ENCODE measurements around the gene USH1C. TPM values are rescaled to one million over a fixed set of nuclear protein-coding genes. Genes with fewer than 3 reads are reported as not detected.

The USH1C gene
- total and polyA plus RNA-seq, 2 of the 4 experiments (the other 2 are of a cell fraction): not detected

GRCh38 chr11:17469998-17470397 lies 74.2 kb downstream of the USH1C start:
- H3K56ac ChIP-seq (ENCODE audit: extremely low read depth, insufficient read depth, low read length): no peak overlapping the region
- ATAC-seq (ENCODE audit: low read depth) (no peak), DNase-seq (no peak)
- H3K9me1 ChIP-seq (ENCODE audit: insufficient read depth, low read length): no peaks in the 10 kb centered on the region
- H4K8ac ChIP-seq (ENCODE audit: low read depth in 2 of 2, low read length in 2 of 2): no peak overlapping the region
- no peak overlapping the region for H2BK15ac ChIP-seq (ENCODE audit: low read depth, low read length)
- BruUV-seq (replicated peaks): no TSS peak
- no peaks in the 10 kb centered on the region for H4K20me1 ChIP-seq (ENCODE audit: insufficient read depth, low read length)
- H3K79me1 ChIP-seq (ENCODE audit: low read depth in 1 of 2, low read length in 2 of 2): no peaks in the 10 kb centered on the region
- no peak overlapping the region for H2AK5ac ChIP-seq (ENCODE audit: low read depth, low read length)
- ChIA-PET POLR2A (ENCODE audit: unreplicated experiment) (no interaction called here), CTCF (no interaction called here)
- no peak overlapping the region for H3K4me3 ChIP-seq (ENCODE audit: insufficient read depth, low read depth, low read length)
- H3K4me1 ChIP-seq (ENCODE audit: control insufficient read depth, insufficient read depth, low read length): no peaks in the 10 kb centered on the region
- H3K14ac ChIP-seq (replicated peaks; ENCODE audit: low read depth, low read length): no peak overlapping the region
- no peak overlapping the region for H3K18ac ChIP-seq (ENCODE audit: low read depth, low read length)
- H3K23ac ChIP-seq (ENCODE audit: low read depth, low read length): no peak overlapping the region
- H2AK9ac ChIP-seq (replicated peaks; ENCODE audit: low read depth, low read length, poor library complexity): no peak overlapping the region
- in situ Hi-C loops (cut with MboI; ENCODE audit: low sequenced_read_pairs) (no loop called here), intact Hi-C loops (cut with micrococcal nuclease) (no loop called here), dilution Hi-C loops (cut with HindIII; ENCODE audit: low sequenced_read_pairs, unreplicated experiment) (no loop called here)
- H4K91ac ChIP-seq (ENCODE audit: insufficient read depth, low read depth, low read length): no peak overlapping the region
- no CpG with 5 or more reads among the region's 6 CpGs for WGBS, 2 experiments (ENCODE audit: extremely low coverage in 2 of 2, insufficient read length in 1 of 2)
- peaks cover 13% of the 10 kb centered on the region for H3K27me3 ChIP-seq (ENCODE audit: control insufficient read depth, insufficient read depth, low read length)
- H3K27ac ChIP-seq (ENCODE audit: insufficient read depth, low read length): no peak overlapping the region
- no peak overlapping the region for H2AFZ ChIP-seq (replicated peaks; ENCODE audit: low read length, poor library complexity)
- H4K5ac ChIP-seq (ENCODE audit: low read depth, low read length): no peak overlapping the region
- no peak for TF ChIP-seq CTCF (conservative IDR thresholded peaks at IDR 0.05; ENCODE audit: low read depth, low read length)
- no peak for TF ChIP-seq MAFK (IDR thresholded peaks at IDR 0.05; ENCODE audit: low read depth, low read length)
- no peak for TF ChIP-seq RCOR1 (IDR thresholded peaks at IDR 0.05; ENCODE audit: insufficient replicate concordance, low read length)
- no peak for TF ChIP-seq MAZ (IDR thresholded peaks at IDR 0.05; ENCODE audit: borderline replicate concordance, low read depth, low read length)
- no peak for TF ChIP-seq CHD1 (IDR thresholded peaks at IDR 0.05; ENCODE audit: low read depth, low read length)
- no peak for TF ChIP-seq POLR2A (IDR thresholded peaks at IDR 0.05; ENCODE audit: low read depth, low read length)
- TF ChIP-seq RFX5 (IDR thresholded peaks at IDR 0.05; ENCODE audit: low read depth, low read length): no peak
- no peak for TF ChIP-seq MXI1 (IDR thresholded peaks at IDR 0.05; ENCODE audit: borderline replicate concordance, low read depth, low read length)
- TF ChIP-seq USF2 (IDR thresholded peaks at IDR 0.05; ENCODE audit: low read depth, low read length): no peak
- TF ChIP-seq BHLHE40 (IDR thresholded peaks at IDR 0.05; ENCODE audit: low read depth, low read length): no peak
- TF ChIP-seq ELK1 (IDR thresholded peaks at IDR 0.05; ENCODE audit: borderline replicate concordance, low read depth, low read length): no peak
- TF ChIP-seq CEBPB (IDR thresholded peaks at IDR 0.05; ENCODE audit: low read depth, low read length): no peak
- no peak for TF ChIP-seq RAD21 (IDR thresholded peaks at IDR 0.05; ENCODE audit: low read length)
- no peak for TF ChIP-seq NFE2L2 (IDR thresholded peaks at IDR 0.05; ENCODE audit: low read depth, low read length)
- TF ChIP-seq FOS (IDR thresholded peaks at IDR 0.05; ENCODE audit: low read depth, low read length): no peak
- TF ChIP-seq SMC3 (IDR thresholded peaks at IDR 0.05; ENCODE audit: low read depth, low read length): no peak
- H3K4ac ChIP-seq (ENCODE audit: low read depth, low read length): no peak overlapping the region
- no peaks in the 10 kb centered on the region for H3K9me3 ChIP-seq (ENCODE audit: control insufficient read depth, insufficient read depth, low read length)
- H3K9ac ChIP-seq (ENCODE audit: low read depth, low read length): no peak overlapping the region
- no peaks in the 10 kb centered on the region for H3K36me3 ChIP-seq (ENCODE audit: control insufficient read depth, insufficient read depth, low read length)
- no peak overlapping the region for H2BK120ac ChIP-seq (ENCODE audit: low read depth, low read length)
- H3K4me2 ChIP-seq (ENCODE audit: low read depth, low read length): no peak overlapping the region
- H2BK5ac ChIP-seq (ENCODE audit: low read depth, low read length, poor library complexity, severe bottlenecking): no peak overlapping the region
- H2BK20ac ChIP-seq (ENCODE audit: low read depth, low read length): no peak overlapping the region

All from IMR-90 (cell line).